Common myeloid progenitor, CD34-positive (primary cell): ENCODE measurements around the gene PRPF8.

Source experiments
- CTCF ChIA-PET: fragments of 350-600 bp; sonication (Branson Sonifier 250); formaldehyde crosslinking; loops from one replicate; lab custom pipeline; 2021; ENCODE audit warnings: antibody characterized with exemption; lab: Charles Lee
- POLR2A ChIA-PET: fragments of 350-600 bp; sonication (Branson Sonifier 250); formaldehyde crosslinking; loops from one replicate; lab custom pipeline; 2021; ENCODE audit warnings: antibody characterized with exemption; lab: Charles Lee
- DNase-seq, 3 donors: peaks; one replicate each; pipeline versions ENCODE4 v3.0.0 to v3.0.0-alpha.2; 2013
- H3K27ac ChIP-seq, 2 experiments: 1 replicate in 1 of 2; 2 replicates in 1 of 2; pipeline ENCODE4 v1.7.0; 2013; ENCODE audit warnings: inconsistent platforms in 2 of 2, low read length in 2 of 2, mild to moderate bottlenecking in 2 of 2, low read depth in 1 of 2, moderate library complexity in 1 of 2; ENCODE audit not compliant: severe bottlenecking in 2 of 2, insufficient read depth in 1 of 2, poor library complexity in 1 of 2
- H3K27me3 ChIP-seq, 5 experiments: replicated peaks in 2 of 5; 1 replicate in 3 of 5; 2 replicates in 2 of 5; pipeline versions ENCODE4 v1.6.1 to v1.7.0; 2013; ENCODE audit warnings: low read length in 4 of 5, mild to moderate bottlenecking in 2 of 5, moderate library complexity in 2 of 5, inconsistent platforms in 1 of 5; ENCODE audit not compliant: insufficient read depth in 5 of 5, control insufficient read depth in 4 of 5
- H3K36me3 ChIP-seq, 4 experiments: 1 replicate in 2 of 4; 2 replicates in 2 of 4; pipeline versions ENCODE4 v1.6.1 to v1.7.0; 2013; ENCODE audit warnings: low read length in 3 of 4, control low read depth in 1 of 4, mild to moderate bottlenecking in 1 of 4; ENCODE audit not compliant: control insufficient read depth in 4 of 4, insufficient read depth in 4 of 4
- H3K4me1 ChIP-seq, 4 experiments: 1 replicate in 3 of 4; 2 replicates in 1 of 4; pipeline versions ENCODE4 v1.6.1 to v1.7.1; 2013; ENCODE audit warnings: low read length in 3 of 4, mild to moderate bottlenecking in 3 of 4, control low read depth in 1 of 4, inconsistent platforms in 1 of 4, moderate library complexity in 1 of 4; ENCODE audit not compliant: control insufficient read depth in 4 of 4, insufficient read depth in 4 of 4; ENCODE audit errors: control extremely low read depth in 1 of 4
- H3K4me3 ChIP-seq, 7 experiments: 1 replicate in 4 of 7; 2 replicates in 3 of 7; pipeline versions ENCODE4 v1.5.1 to v1.7.0; 2013; ENCODE audit warnings: mild to moderate bottlenecking in 7 of 7, low read length in 6 of 7, moderate library complexity in 6 of 7, inconsistent platforms in 2 of 7, low read depth in 2 of 7, control low read depth in 1 of 7; ENCODE audit not compliant: insufficient read depth in 4 of 7, control insufficient read depth in 1 of 7; ENCODE audit errors: extremely low read depth in 1 of 7
- H3K9me3 ChIP-seq, 5 experiments: 1 replicate in 4 of 5; 2 replicates in 1 of 5; pipeline versions ENCODE4 v1.6.1 to v1.7.1; 2013; ENCODE audit warnings: low read length in 4 of 5, mild to moderate bottlenecking in 2 of 5, inconsistent platforms in 1 of 5, low read depth in 1 of 5, moderate library complexity in 1 of 5; ENCODE audit not compliant: control insufficient read depth in 4 of 5, insufficient read depth in 2 of 5; ENCODE audit errors: control extremely low read depth in 1 of 5
- WGBS: methylation state at CpG from one replicate; pipeline ENCODE4 v1.1.5; 2013; ENCODE audit not compliant: insufficient coverage; 5-methylcytosine and 5-hydroxymethylcytosine counted together

Gene PRPF8

GRCh38 chr17:1627982-1628855 is 56.4 kb downstream of the PRPF8 start, which contains the start of gene SLC43A2:
SLC43A2 (minus strand) TSS chr17:1628834; CDS start chr17:1627874, 960 bp downstream.
- CTCF ChIA-PET: interaction anchor here (1.1 to 11.2 kb wide), 7 partner anchors 11 to 94 kb away, joined by 3 to 225 read pairs (median 15); partner anchors contain the start of genes RILP and SCARF1
- peak; percentile 80 to 87 (median 84) for DNase-seq
- Histone ChIP-seq H3K27ac (peak within 1 kb of the TSS in 1 of 2 experiments; percentile 68), H3K4me1 (peaks cover 3 to 59% (median 50%) of the 10 kb centered on the region in 4 experiments), H3K4me3 (peak within 1 kb of the TSS; percentile 32 to 96 (median 80)), H3K36me3 (peaks cover 0 to 6% (median 2%) of the 10 kb centered on the region in 4 experiments), H3K27me3 (no peaks in the 10 kb centered on the region), H3K9me3 (no peaks in the 10 kb centered on the region)
- POLR2A ChIA-PET: interaction anchor here (0.5 to 4.1 kb wide), 6 partner anchors 21 to 54 kb away, joined by 3 to 40 read pairs (median 4); partner anchors contain the start of gene RILP
- under 1% methylated on average over 89 of the region's 95 CpGs for WGBS

GRCh38 chr17:1627182-1627981 is 57.3 kb downstream of the PRPF8 start:
- H3K36me3 ChIP-seq: peaks cover 0 to 6% (median 2%) of the 10 kb centered on the region in 4 experiments
- peak overlapping the region; percentile 32 to 96 (median 80) for H3K4me3 ChIP-seq
- no peaks in the 10 kb centered on the region for H3K9me3 ChIP-seq
- peak overlapping the region in 1 of 2 experiments; percentile 65 for H3K27ac ChIP-seq
- ChIA-PET POLR2A (interaction anchor here (0.5 to 4.1 kb wide), 7 partner anchors 22 to 209 kb away, joined by 3 to 40 read pairs (median 5); partner anchors contain the start of gene RILP), CTCF (interaction anchor here (1.3 to 11.2 kb wide), 8 partner anchors 8 to 71 kb away, joined by 3 to 225 read pairs (median 6); partner anchors contain the start of genes RILP and SCARF1)
- 0% methylated on average over 34 of the region's 39 CpGs for WGBS
- peak; percentile 75 to 92 (median 88) for DNase-seq
- no peaks in the 10 kb centered on the region for H3K27me3 ChIP-seq
- peaks cover 3 to 59% (median 50%) of the 10 kb centered on the region in 4 experiments for H3K4me1 ChIP-seq

GRCh38 chr17:1626333-1626732 is 58.3 kb downstream of the PRPF8 start:
- 92% methylated on average over 1 of the region's 3 CpGs for WGBS
- POLR2A ChIA-PET: interaction anchor here (2.1 to 2.7 kb wide), 2 partner anchors 33 to 49 kb away, joined by 5 to 17 read pairs; no protein-coding TSS in a partner anchor
- Histone ChIP-seq H3K36me3 (peaks cover 0 to 9% (median 3%) of the 10 kb centered on the region in 4 experiments), H3K4me3 (peak overlapping the region in 4 of 7 experiments; percentile 13 to 96 (median 76)), H3K27ac (no peak overlapping the region), H3K9me3 (no peaks in the 10 kb centered on the region), H3K27me3 (no peaks in the 10 kb centered on the region), H3K4me1 (peaks cover 3 to 54% (median 49%) of the 10 kb centered on the region in 4 experiments)
- no peak for DNase-seq
- CTCF ChIA-PET: interaction anchor here (1.3 to 11.2 kb wide), 8 partner anchors 9 to 70 kb away, joined by 3 to 225 read pairs (median 6); partner anchors contain the start of genes RILP and SCARF1

GRCh38 chr17:1625581-1625980 is 59.1 kb downstream of the PRPF8 start:
- Histone ChIP-seq H3K4me3 (peak overlapping the region in 2 of 7 experiments; percentile 0 to 3), H3K9me3 (no peaks in the 10 kb centered on the region), H3K36me3 (peaks cover 0 to 9% (median 3%) of the 10 kb centered on the region in 4 experiments), H3K4me1 (peaks cover 3 to 54% (median 49%) of the 10 kb centered on the region in 4 experiments), H3K27me3 (no peaks in the 10 kb centered on the region), H3K27ac (no peak overlapping the region)
- CTCF ChIA-PET: interaction anchor here (1.0 to 11.2 kb wide), 8 partner anchors 9 to 69 kb away, joined by 3 to 225 read pairs (median 6); partner anchors contain the start of genes RILP and SCARF1
- peak in 2 of 3 donors; percentile 27 to 34 for DNase-seq
- POLR2A ChIA-PET: interaction anchor here (1.2 to 2.7 kb wide), 3 partner anchors 32 to 51 kb away, joined by 5 to 17 read pairs (median 7); no protein-coding TSS in a partner anchor
- WGBS: 65% methylated on average over 3 of the region's 6 CpGs

GRCh38 chr17:1625053-1625452 is 59.6 kb downstream of the PRPF8 start:
- Histone ChIP-seq H3K4me1 (peaks cover 3 to 53% (median 45%) of the 10 kb centered on the region in 4 experiments), H3K27me3 (no peaks in the 10 kb centered on the region), H3K27ac (no peak overlapping the region), H3K36me3 (peaks cover 0 to 9% (median 3%) of the 10 kb centered on the region in 4 experiments), H3K9me3 (no peaks in the 10 kb centered on the region), H3K4me3 (peak overlapping the region in 1 of 7 experiments; percentile 30)
- peak in 2 of 3 donors; percentile 28 to 31 for DNase-seq
- POLR2A ChIA-PET: interaction anchor here (1.2 to 2.7 kb wide), 2 partner anchors 48 to 51 kb away, joined by 7 to 17 read pairs; no protein-coding TSS in a partner anchor
- CTCF ChIA-PET: interaction anchor here (1.0 to 11.2 kb wide), 3 partner anchors 8 to 50 kb away, joined by 3 to 225 read pairs (median 24); no protein-coding TSS in a partner anchor
- 42% methylated on average over 10 of the region's 14 CpGs for WGBS

GRCh38 chr17:1624650-1625049 is 60.0 kb downstream of the PRPF8 start:
- Histone ChIP-seq H3K9me3 (no peaks in the 10 kb centered on the region), H3K27ac (no peak overlapping the region), H3K4me3 (no peak overlapping the region), H3K36me3 (peaks cover 0 to 10% (median 3%) of the 10 kb centered on the region in 4 experiments), H3K27me3 (no peaks in the 10 kb centered on the region), H3K4me1 (peaks cover 3 to 49% (median 42%) of the 10 kb centered on the region in 4 experiments)
- ChIA-PET CTCF (interaction anchor here (1.0 to 11.2 kb wide), 3 partner anchors 8 to 50 kb away, joined by 3 to 225 read pairs (median 24); no protein-coding TSS in a partner anchor), POLR2A (interaction anchor here (1.2 kb wide), 1 partner anchor 50 kb away, joined by 7 read pairs; no protein-coding TSS in a partner anchor)
- no peak for DNase-seq
- WGBS: 86% methylated on average over 12 of the region's 12 CpGs
